Endothelial cell of umbilical vein (primary cell): ENCODE measurements around the gene CHSY3. TPM values are rescaled to one million over a fixed set of nuclear protein-coding genes. Genes with fewer than 3 reads are reported as not detected.

Experiments
- BruUV-seq: library from RNA; stranded (reverse); fragments of 400-500 nt; replicated peaks from 2 replicates; lab custom pipeline; 2021; lab: Mats Ljungman, UMichigan
- CTCF ChIA-PET: fragments of 300-600, 350-600 bp; sonication (Branson Sonifier 250); formaldehyde crosslinking; loops from one replicate; lab custom pipeline; 2021; ENCODE audit warnings: antibody characterized with exemption, inconsistent platforms; lab: Charles Lee
- POLR2A ChIA-PET: fragments of 300-600, 350-600 bp; sonication (Branson Sonifier 250); formaldehyde crosslinking; loops from one replicate; lab custom pipeline; 2021; ENCODE audit warnings: antibody characterized with exemption, inconsistent platforms; lab: Charles Lee
- DNase-seq: peaks from one replicate; pipeline ENCODE4 v3.0.0-alpha.2; 2011; ENCODE audit warnings: low read depth, low spot score
- FAIRE-seq: peaks from 2 replicates; lab custom pipeline; 2011; peaks lifted over from hg19 to GRCh38; lab: Jason Lieb, UNC
- H2AFZ ChIP-seq: 2 replicates; pipeline ENCODE4 v1.6.0; 2012; ENCODE audit warnings: low read depth, low read length, control low read depth, inconsistent platforms
- H3K27ac ChIP-seq: 2 replicates; pipeline ENCODE4 v1.5.1; 2011; ENCODE audit warnings: low read depth, mild to moderate bottlenecking, control low read depth, low read length, moderate library complexity; ENCODE audit not compliant: insufficient read depth
- H3K27me3 ChIP-seq, 2 experiments: 2 replicates each; pipeline versions ENCODE4 v1.6.0 to v1.6.1; 2011; ENCODE audit warnings: low read length in 2 of 2, mixed read lengths in 1 of 2; ENCODE audit not compliant: control insufficient read depth in 2 of 2, insufficient read depth in 2 of 2
- H3K36me3 ChIP-seq, 2 experiments: 2 replicates in 1 of 2; 3 replicates in 1 of 2; pipeline ENCODE4 v1.5.1; 2011; ENCODE audit warnings: low read length in 2 of 2, mild to moderate bottlenecking in 1 of 2, moderate library complexity in 1 of 2; ENCODE audit not compliant: control insufficient read depth in 2 of 2, insufficient read depth in 2 of 2; ENCODE audit errors: extremely low read depth in 1 of 2
- H3K4me1 ChIP-seq: 3 replicates; pipeline ENCODE4 v1.5.1; 2011; ENCODE audit warnings: mild to moderate bottlenecking, low read length; ENCODE audit not compliant: control insufficient read depth, insufficient read depth; ENCODE audit errors: extremely low read depth
- H3K4me2 ChIP-seq: 2 replicates; pipeline ENCODE4 v1.6.1; 2011; ENCODE audit warnings: low read length, control low read depth, mixed read lengths; ENCODE audit not compliant: insufficient read depth
- H3K4me3 ChIP-seq, 3 experiments: fragments of 200-600 bp in 1 of 3; sonication (generic), shearing (Covaris generic) in 1 of 3; replicated peaks in 1 of 3; 2 replicates each; pipeline ENCODE4 v1.5.1; 2011 to 2016; ENCODE audit warnings: control low read depth in 3 of 3, low read length in 3 of 3, mild to moderate bottlenecking in 2 of 3, inconsistent platforms in 1 of 3, low read depth in 1 of 3, moderate library complexity in 1 of 3; ENCODE audit not compliant: insufficient read depth in 1 of 3
- H3K79me2 ChIP-seq: 2 replicates; pipeline ENCODE4 v1.6.0; 2012; ENCODE audit warnings: low read length, inconsistent platforms; ENCODE audit not compliant: control insufficient read depth, insufficient read depth
- H3K9ac ChIP-seq: replicated peaks from 2 replicates; pipeline ENCODE3; 2011; ENCODE audit warnings: low read length, control low read depth; ENCODE audit not compliant: insufficient read depth; ENCODE audit errors: extremely low read depth
- H3K9me1 ChIP-seq: replicated peaks from 3 replicates; pipeline ENCODE4 v1.6.0; 2011; ENCODE audit warnings: mild to moderate bottlenecking, low read length; ENCODE audit not compliant: control insufficient read depth, insufficient read depth; ENCODE audit errors: extremely low read depth
- H3K9me3 ChIP-seq: replicated peaks from 2 replicates; pipeline ENCODE4 v1.5.1; 2012; ENCODE audit warnings: low read length, inconsistent platforms; ENCODE audit not compliant: control insufficient read depth, insufficient read depth
- H4K20me1 ChIP-seq: replicated peaks from 2 replicates; pipeline ENCODE3; 2011; ENCODE audit warnings: mild to moderate bottlenecking, low read length; ENCODE audit not compliant: control insufficient read depth, insufficient read depth; ENCODE audit errors: extremely low read depth
- FOS ChIP-seq: IDR thresholded peaks from 2 replicates; pipeline ENCODE4 v1.6.1; 2011; ENCODE audit warnings: mild to moderate bottlenecking, low read length, moderate library complexity, borderline replicate concordance; ENCODE audit not compliant: insufficient read depth
- GATA2 ChIP-seq: IDR thresholded peaks from 2 replicates; pipeline ENCODE4 v1.7.0; 2011; ENCODE audit warnings: low read depth, mild to moderate bottlenecking, moderate library complexity, mixed read lengths, low read length; ENCODE audit not compliant: insufficient read length, insufficient read depth
- JUN ChIP-seq: IDR thresholded peaks from 2 replicates; pipeline ENCODE4 v1.6.1; 2011; ENCODE audit warnings: borderline replicate concordance, low read depth; ENCODE audit not compliant: insufficient read length, insufficient read depth
- MYC ChIP-seq: IDR thresholded peaks from one replicate; pipeline ENCODE4 v1.6.1; 2011; ENCODE audit warnings: mild to moderate bottlenecking, low read depth, low read length
- POLR2A ChIP-seq: IDR thresholded peaks from 2 replicates; pipeline ENCODE4 v1.6.1; 2012; ENCODE audit warnings: low read depth, mild to moderate bottlenecking, control low read depth, low read length
- POLR2AphosphoS5 ChIP-seq: IDR thresholded peaks from 2 replicates; pipeline ENCODE4 v1.6.1; 2012; ENCODE audit warnings: low read depth, mild to moderate bottlenecking, control low read depth, low read length, moderate library complexity; ENCODE audit not compliant: insufficient read depth
- dilution Hi-C: fragments of 300-500 bp; cut with MboI; formaldehyde crosslinking; loops from one replicate; pipeline ENCODE4 v1.15.0; 2019; ENCODE audit warnings: low sequenced_read_pairs; ENCODE audit not compliant: extremely low pct_ligation_motif_present
- intact Hi-C: fragments of 100-400 bp; cut with micrococcal nuclease; formaldehyde crosslinking; loops from one replicate; pipeline ENCODE4 v1.10.0; 2022
- polyA plus RNA-seq, 4 experiments: library from polyadenylated mRNA; depleted of rRNA in 3 of 4; stranded (reverse) in 3 of 4; unstranded in 1 of 4; fragments of >200 nt; gene quantifications; 2 replicates each; pipeline versions ENCODE4 v1.2.1 to v1.2.3, GENCODE V29; 2011 to 2012; ENCODE audit warnings: missing spikeins in 1 of 4
- total RNA-seq: library from RNA; stranded (reverse); gene quantifications from 2 replicates; pipeline ENCODE4 v1.2.3, GENCODE V29; 2021
- TF ChIP-seq, protein P1 (sequence below), 2 donors: IDR thresholded peaks; 1 replicate in 1 of 2; 2 replicates in 1 of 2; pipeline ENCODE4 v1.5.1; 2011; ENCODE audit warnings: low read length in 2 of 2, mild to moderate bottlenecking in 2 of 2, moderate library complexity in 2 of 2, control low read depth in 1 of 2, inconsistent platforms in 1 of 2, low read depth in 1 of 2; ENCODE audit not compliant: insufficient read depth in 1 of 2; ENCODE audit errors: extremely low read depth in 1 of 2
- TF ChIP-seq, protein P2 (sequence below): IDR thresholded peaks from 2 replicates; pipeline ENCODE4 v1.6.1; 2011; ENCODE audit not compliant: insufficient read depth, insufficient read length

CHSY3 gene
- total and polyA plus RNA-seq, 2 donors (not counting 3 experiments of a cell fraction or from before 2014, with no cell fraction given), result 2.2 to 8.4 TPM

DNA sequence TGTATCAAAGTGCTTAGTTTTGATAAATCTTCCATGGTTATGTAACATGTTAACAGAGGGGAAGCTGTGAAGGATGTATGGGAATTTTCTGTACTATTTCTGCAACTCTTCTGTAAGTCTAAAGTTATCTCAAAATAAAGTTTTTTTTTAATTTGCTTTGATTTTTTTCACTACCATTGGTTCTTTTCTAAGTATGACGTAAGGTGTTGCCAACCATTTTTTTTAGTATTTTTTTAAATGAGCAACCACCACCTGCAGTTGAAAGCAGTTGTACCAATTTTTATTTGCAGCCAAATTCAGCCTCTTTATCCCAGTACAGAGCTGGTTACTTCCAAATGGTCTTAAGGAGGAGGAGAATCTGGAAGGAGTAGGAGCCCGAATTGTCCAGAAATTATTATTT lies 192.2 kb downstream of the CHSY3 start:
- dilution Hi-C loops, result no loop called here
- Histone ChIP-seq H3K4me2 (no peak overlapping the region), H2AFZ (no peak overlapping the region), H3K36me3 (no peaks in the 10 kb centered on the region), H3K27me3 (no peaks in the 10 kb centered on the region), H3K27ac (no peak overlapping the region), H4K20me1 (no peaks in the 10 kb centered on the region), H3K9me3 (no peaks in the 10 kb centered on the region), H3K9ac (no peak overlapping the region), H3K4me3 (no peak overlapping the region), H3K4me1 (no peaks in the 10 kb centered on the region), H3K79me2 (no peaks in the 10 kb centered on the region), H3K9me1 (no peaks in the 10 kb centered on the region)
- DNase-seq (no peak), FAIRE-seq (no peak)
- intact Hi-C loops, result no loop called here
- CTCF ChIA-PET, result no interaction called here
- no TSS peak for BruUV-seq
- POLR2A ChIA-PET, result no interaction called here
- TF ChIP-seq POLR2A (no peak), POLR2AphosphoS5 (no peak), MYC (no peak), GATA2 (no peak), FOS (no peak), JUN (no peak)
- TF ChIP-seq, protein P1, sequence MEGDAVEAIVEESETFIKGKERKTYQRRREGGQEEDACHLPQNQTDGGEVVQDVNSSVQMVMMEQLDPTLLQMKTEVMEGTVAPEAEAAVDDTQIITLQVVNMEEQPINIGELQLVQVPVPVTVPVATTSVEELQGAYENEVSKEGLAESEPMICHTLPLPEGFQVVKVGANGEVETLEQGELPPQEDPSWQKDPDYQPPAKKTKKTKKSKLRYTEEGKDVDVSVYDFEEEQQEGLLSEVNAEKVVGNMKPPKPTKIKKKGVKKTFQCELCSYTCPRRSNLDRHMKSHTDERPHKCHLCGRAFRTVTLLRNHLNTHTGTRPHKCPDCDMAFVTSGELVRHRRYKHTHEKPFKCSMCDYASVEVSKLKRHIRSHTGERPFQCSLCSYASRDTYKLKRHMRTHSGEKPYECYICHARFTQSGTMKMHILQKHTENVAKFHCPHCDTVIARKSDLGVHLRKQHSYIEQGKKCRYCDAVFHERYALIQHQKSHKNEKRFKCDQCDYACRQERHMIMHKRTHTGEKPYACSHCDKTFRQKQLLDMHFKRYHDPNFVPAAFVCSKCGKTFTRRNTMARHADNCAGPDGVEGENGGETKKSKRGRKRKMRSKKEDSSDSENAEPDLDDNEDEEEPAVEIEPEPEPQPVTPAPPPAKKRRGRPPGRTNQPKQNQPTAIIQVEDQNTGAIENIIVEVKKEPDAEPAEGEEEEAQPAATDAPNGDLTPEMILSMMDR (IDR thresholded peaks at IDR 0.05; ENCODE audit: extremely low read depth in 1 of 2, insufficient read depth in 1 of 2, low read depth in 1 of 2, low read length in 2 of 2), result no peak
- TF ChIP-seq, protein P2, sequence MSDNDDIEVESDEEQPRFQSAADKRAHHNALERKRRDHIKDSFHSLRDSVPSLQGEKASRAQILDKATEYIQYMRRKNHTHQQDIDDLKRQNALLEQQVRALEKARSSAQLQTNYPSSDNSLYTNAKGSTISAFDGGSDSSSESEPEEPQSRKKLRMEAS, result no peak
